Endodermal cell (in vitro differentiated cells): ENCODE data around the gene GMPPB. TPM values are rescaled to one million over a fixed set of nuclear protein-coding genes. Genes with fewer than 3 reads are reported as not detected.
A peak's percentile ranks its signal among the peaks of the same experiment; 100 is the strongest.

ENCODE experiments used
- DNase-seq: peaks from one replicate; pipeline ENCODE4 v3.0.0-alpha.2; 2017
- H3K27ac ChIP-seq: 2 replicates; pipeline ENCODE4 v1.5.1; 2013; ENCODE audit warnings: mild to moderate bottlenecking, low read depth, low read length, moderate library complexity
- H3K27me3 ChIP-seq: 2 replicates; pipeline ENCODE4 v1.6.1; 2013; ENCODE audit warnings: mild to moderate bottlenecking, low read length, moderate library complexity; ENCODE audit not compliant: insufficient read depth, control insufficient read depth, poor library complexity, severe bottlenecking
- H3K36me3 ChIP-seq: 2 replicates; pipeline ENCODE4 v1.7.0; 2013; ENCODE audit warnings: mild to moderate bottlenecking, low read length, moderate library complexity; ENCODE audit not compliant: control insufficient read depth, insufficient read depth
- H3K4me1 ChIP-seq: one replicate; pipeline ENCODE4 v1.7.0; 2013; ENCODE audit warnings: low read length; ENCODE audit not compliant: control insufficient read depth, insufficient read depth
- H3K4me3 ChIP-seq: 2 replicates; pipeline ENCODE4 v1.5.1; 2013; ENCODE audit warnings: mild to moderate bottlenecking, low read length, moderate library complexity
- H3K9ac ChIP-seq: 2 replicates; pipeline ENCODE4 v1.6.1; 2013; ENCODE audit warnings: mild to moderate bottlenecking, low read length, moderate library complexity; ENCODE audit not compliant: poor library complexity, severe bottlenecking; ENCODE audit errors: extremely low read depth
- H3K9me3 ChIP-seq: 2 replicates; pipeline ENCODE4 v1.6.1; 2013; ENCODE audit warnings: mild to moderate bottlenecking, low read length, moderate library complexity; ENCODE audit not compliant: control insufficient read depth
- H3K27ac Mint-ChIP-seq: 2 replicates; pipeline ENCODE4 v1.8.0; 2020; ENCODE audit warnings: mixed read lengths
- H3K27me3 Mint-ChIP-seq: 2 replicates; pipeline ENCODE4 v1.8.0; 2021; ENCODE audit warnings: mild to moderate bottlenecking, mixed read lengths; ENCODE audit not compliant: insufficient read depth
- H3K36me3 Mint-ChIP-seq: 2 replicates; pipeline ENCODE4 v1.8.0; 2020; ENCODE audit warnings: low read depth, mixed read lengths
- H3K4me1 Mint-ChIP-seq: 2 replicates; pipeline ENCODE4 v1.8.0; 2020; ENCODE audit warnings: mixed read lengths
- H3K4me3 Mint-ChIP-seq: 2 replicates; pipeline ENCODE4 v1.8.0; 2020; ENCODE audit warnings: mild to moderate bottlenecking, moderate library complexity, mixed read lengths
- H3K9me3 Mint-ChIP-seq: 2 replicates; pipeline ENCODE4 v1.8.0; 2020; ENCODE audit warnings: mild to moderate bottlenecking, mixed read lengths
- WGBS, 2 experiments: methylation state at CpG; one replicate each; pipeline versions ENCODE4 v1.1.5 to v1.1.7; 2013; ENCODE audit warnings: missing lambda C conversion rate in 2 of 2, mixed read lengths in 1 of 2; ENCODE audit not compliant: insufficient coverage in 1 of 2, insufficient read length in 1 of 2; 5-methylcytosine and 5-hydroxymethylcytosine counted together
- total RNA-seq, 2 donors: library from RNA; stranded (reverse); fragmentation: NEBNext Ultra II Directional in 1 of 2; extraction: Animal tissue kit (Norgen Biotek cat#: 25700) in 1 of 2; gene quantifications; 2 replicates in 1 of 2; 3 replicates in 1 of 2; pipeline ENCODE4 v1.2.1, GENCODE V29; 2021
- TF ChIP-seq, protein P1 (sequence below): fragments of 200-600 bp; sonication (generic); conservative IDR thresholded peaks from 2 replicates; pipeline ENCODE4 v1.5.0; 2021; ENCODE audit warnings: antibody characterized with exemption, mild to moderate bottlenecking

The GMPPB gene
- total RNA-seq, 2 donors from 2014 or later: 35.5 to 38.2 TPM

- Mint-ChIP-seq H3K27ac (peak within 1 kb of the TSS; percentile 98), H3K4me1 (peaks cover 15% of the 10 kb centered on the region), H3K36me3 (peaks cover 28% of the 10 kb centered on the region), H3K4me3 (peak within 1 kb of the TSS; percentile 84), H3K9me3 (no peaks in the 10 kb centered on the region), H3K27me3 (no peaks in the 10 kb centered on the region)
- H3K4me3 ChIP-seq: peak within 1 kb of the TSS; percentile 82
- H3K9ac ChIP-seq: peak within 1 kb of the TSS; percentile 60
- H3K36me3 ChIP-seq: peaks cover 35% of the 10 kb centered on the region
- TF ChIP-seq, protein P1, sequence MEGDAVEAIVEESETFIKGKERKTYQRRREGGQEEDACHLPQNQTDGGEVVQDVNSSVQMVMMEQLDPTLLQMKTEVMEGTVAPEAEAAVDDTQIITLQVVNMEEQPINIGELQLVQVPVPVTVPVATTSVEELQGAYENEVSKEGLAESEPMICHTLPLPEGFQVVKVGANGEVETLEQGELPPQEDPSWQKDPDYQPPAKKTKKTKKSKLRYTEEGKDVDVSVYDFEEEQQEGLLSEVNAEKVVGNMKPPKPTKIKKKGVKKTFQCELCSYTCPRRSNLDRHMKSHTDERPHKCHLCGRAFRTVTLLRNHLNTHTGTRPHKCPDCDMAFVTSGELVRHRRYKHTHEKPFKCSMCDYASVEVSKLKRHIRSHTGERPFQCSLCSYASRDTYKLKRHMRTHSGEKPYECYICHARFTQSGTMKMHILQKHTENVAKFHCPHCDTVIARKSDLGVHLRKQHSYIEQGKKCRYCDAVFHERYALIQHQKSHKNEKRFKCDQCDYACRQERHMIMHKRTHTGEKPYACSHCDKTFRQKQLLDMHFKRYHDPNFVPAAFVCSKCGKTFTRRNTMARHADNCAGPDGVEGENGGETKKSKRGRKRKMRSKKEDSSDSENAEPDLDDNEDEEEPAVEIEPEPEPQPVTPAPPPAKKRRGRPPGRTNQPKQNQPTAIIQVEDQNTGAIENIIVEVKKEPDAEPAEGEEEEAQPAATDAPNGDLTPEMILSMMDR: no peak
- DNase-seq: peak; percentile 99
- H3K27ac ChIP-seq: peak within 1 kb of the TSS; percentile 91
- peaks cover 3% of the 10 kb centered on the region for H3K4me1 ChIP-seq
- no peaks in the 10 kb centered on the region for H3K9me3 ChIP-seq
- WGBS, 2 experiments: 0% methylated on average over 31 to 70 of the region's 71 CpGs
- no peaks in the 10 kb centered on the region for H3K27me3 ChIP-seq
Measured at GRCh38 chr3:49673715-49674496, 49.8 kb downstream of the GMPPB start, which contains the start of gene APEH. TSS of gene APEH (plus strand) at chr3:49674351. CDS start at chr3:49674402, 51 bp downstream.

GRCh38 chr3:49673121-49673714, 50.5 kb downstream of the GMPPB start:
- H3K9me3 ChIP-seq: no peaks in the 10 kb centered on the region
- TF ChIP-seq, protein P1: no peak
- peak overlapping the region; percentile 91 for H3K27ac ChIP-seq
- peaks cover 3% of the 10 kb centered on the region for H3K4me1 ChIP-seq
- Mint-ChIP-seq H3K4me1 (peaks cover 19% of the 10 kb centered on the region), H3K9me3 (no peaks in the 10 kb centered on the region), H3K36me3 (peaks cover 23% of the 10 kb centered on the region), H3K4me3 (peak overlapping the region; percentile 84), H3K27ac (peak overlapping the region; percentile 98), H3K27me3 (no peaks in the 10 kb centered on the region)
- H3K27me3 ChIP-seq: no peaks in the 10 kb centered on the region
- peak overlapping the region; percentile 82 for H3K4me3 ChIP-seq
- 21 to 22% methylated on average over 9 to 17 of the region's 17 CpGs for WGBS, 2 experiments
- peaks cover 28% of the 10 kb centered on the region for H3K36me3 ChIP-seq
- peak overlapping the region; percentile 53 for H3K9ac ChIP-seq
- DNase-seq: no peak

- Histone ChIP-seq H3K9me3 (no peaks in the 10 kb centered on the region), H3K36me3 (peaks cover 12% of the 10 kb centered on the region), H3K9ac (no peak overlapping the region), H3K27me3 (no peaks in the 10 kb centered on the region), H3K4me3 (no peak overlapping the region), H3K27ac (no peak overlapping the region), H3K4me1 (peaks cover 3% of the 10 kb centered on the region)
- WGBS, 2 experiments: 60 to 73% methylated on average over 6 to 11 of the region's 11 CpGs
- Mint-ChIP-seq H3K9me3 (no peaks in the 10 kb centered on the region), H3K4me3 (no peak overlapping the region), H3K27me3 (no peaks in the 10 kb centered on the region), H3K4me1 (peaks cover 22% of the 10 kb centered on the region), H3K36me3 (peaks cover 10% of the 10 kb centered on the region), H3K27ac (no peak overlapping the region)
- TF ChIP-seq, protein P1: peak; percentile 94
- peak; percentile 95 for DNase-seq
Measured at GRCh38 chr3:49671291-49672288, 52.2 kb downstream of the GMPPB start.
